ENCODE results near the gene DIP2C. TPM values are rescaled to one million over a fixed set of nuclear protein-coding genes. Genes with fewer than 3 reads are reported as not detected.

The DIP2C gene
- total RNA-seq, 1 donor from 2014 or later: 10.1 TPM

- H3K4me3 Mint-ChIP-seq: no peak overlapping the region
- no peak overlapping the region for H3K4me2 ChIP-seq
- H3K27ac Mint-ChIP-seq: no peak overlapping the region
- no peak overlapping the region for H3K9ac ChIP-seq
- H3K79me2 ChIP-seq (ENCODE audit: low read depth): peaks cover 84% of the 10 kb centered on the region
- no peak overlapping the region for H3K4me3 ChIP-seq
- H3K27me3 Mint-ChIP-seq (ENCODE audit: insufficient read depth, low read depth): peaks cover 5% of the 10 kb centered on the region
- H2AFZ ChIP-seq (replicated peaks): no peak overlapping the region
- no peaks in the 10 kb centered on the region for H3K9me3 ChIP-seq (ENCODE audit: low read depth)
- H3K27me3 ChIP-seq: no peaks in the 10 kb centered on the region
- no peak for DNase-seq (ENCODE audit: low spot score)
- peaks cover 66% of the 10 kb centered on the region for H3K9me3 Mint-ChIP-seq
- H4K20me1 ChIP-seq (ENCODE audit: low read depth): peaks cover 20% of the 10 kb centered on the region
- no peaks in the 10 kb centered on the region for H3K36me3 ChIP-seq
- no peak overlapping the region for H3K27ac ChIP-seq
- no peaks in the 10 kb centered on the region for H3K4me1 ChIP-seq
- peaks cover 36% of the 10 kb centered on the region for H3K36me3 Mint-ChIP-seq
- no peak for TF ChIP-seq EZH2phosphoT487 (IDR thresholded peaks at IDR 0.05)
- TF ChIP-seq CTCF (IDR thresholded peaks at IDR 0.05): no peak
- no peak for TF ChIP-seq EZH2 (IDR thresholded peaks at IDR 0.05)
- H3K4me1 Mint-ChIP-seq: peaks cover 10% of the 10 kb centered on the region
- no peaks in the 10 kb centered on the region for H3F3A ChIP-seq (ENCODE audit: low read depth)
Measured at GRCh38 chr10:567869-568268, 121.6 kb downstream of the DIP2C start.

GRCh38 chr10:566241-566885 lies 123.1 kb downstream of the DIP2C start:
- Histone ChIP-seq H3K27ac (no peak overlapping the region), H3K27me3 (no peaks in the 10 kb centered on the region), H3K4me3 (no peak overlapping the region), H3K9ac (no peak overlapping the region), H4K20me1 (ENCODE audit: low read depth) (peaks cover 6% of the 10 kb centered on the region), H3K36me3 (no peaks in the 10 kb centered on the region), H2AFZ (replicated peaks) (no peak overlapping the region), H3K9me3 (ENCODE audit: low read depth) (no peaks in the 10 kb centered on the region), H3K4me1 (no peaks in the 10 kb centered on the region), H3F3A (ENCODE audit: low read depth) (no peaks in the 10 kb centered on the region), H3K4me2 (no peak overlapping the region), H3K79me2 (ENCODE audit: low read depth) (peaks cover 82% of the 10 kb centered on the region)
- H3K27ac Mint-ChIP-seq: no peak overlapping the region
- TF ChIP-seq EZH2 (IDR thresholded peaks at IDR 0.05) (no peak), EZH2phosphoT487 (IDR thresholded peaks at IDR 0.05) (no peak)
- peaks cover 5% of the 10 kb centered on the region for H3K27me3 Mint-ChIP-seq (ENCODE audit: insufficient read depth, low read depth)
- no peak for DNase-seq (ENCODE audit: low spot score)
- H3K4me3 Mint-ChIP-seq: no peak overlapping the region
- peaks cover 64% of the 10 kb centered on the region for H3K9me3 Mint-ChIP-seq
- peaks cover 31% of the 10 kb centered on the region for H3K36me3 Mint-ChIP-seq
- H3K4me1 Mint-ChIP-seq: peaks cover 3% of the 10 kb centered on the region

GRCh38 chr10:565676-566075 lies 123.8 kb downstream of the DIP2C start:
- no peak for DNase-seq (ENCODE audit: low spot score)
- TF ChIP-seq EZH2phosphoT487 (IDR thresholded peaks at IDR 0.05) (no peak), CTCF (IDR thresholded peaks at IDR 0.05) (no peak), EZH2 (IDR thresholded peaks at IDR 0.05) (no peak)
- peaks cover 67% of the 10 kb centered on the region for H3K9me3 Mint-ChIP-seq

GRCh38 chr10:565146-565545 lies 124.3 kb downstream of the DIP2C start:
- peaks cover 33% of the 10 kb centered on the region for H3K36me3 Mint-ChIP-seq
- no peak overlapping the region for H3K9ac ChIP-seq
- no peak overlapping the region for H3K4me3 Mint-ChIP-seq
- no peak overlapping the region for H3K4me2 ChIP-seq
- H3K27ac Mint-ChIP-seq: no peak overlapping the region
- no peaks in the 10 kb centered on the region for H3F3A ChIP-seq (ENCODE audit: low read depth)
- no peak for TF ChIP-seq EZH2phosphoT487 (IDR thresholded peaks at IDR 0.05)
- no peak for TF ChIP-seq CTCF (IDR thresholded peaks at IDR 0.05)
- TF ChIP-seq EZH2 (IDR thresholded peaks at IDR 0.05): no peak
- no peak for DNase-seq (ENCODE audit: low spot score)
- H3K4me3 ChIP-seq: no peak overlapping the region
- no peak overlapping the region for H3K27ac ChIP-seq
- H3K27me3 ChIP-seq: no peaks in the 10 kb centered on the region
- H3K27me3 Mint-ChIP-seq (ENCODE audit: insufficient read depth, low read depth): peaks cover 5% of the 10 kb centered on the region
- H3K4me1 ChIP-seq: no peaks in the 10 kb centered on the region
- H4K20me1 ChIP-seq (ENCODE audit: low read depth): peaks cover 6% of the 10 kb centered on the region
- H3K79me2 ChIP-seq (ENCODE audit: low read depth): peaks cover 82% of the 10 kb centered on the region
- no peak overlapping the region for H2AFZ ChIP-seq (replicated peaks)
- peaks cover 10% of the 10 kb centered on the region for H3K4me1 Mint-ChIP-seq
- H3K9me3 Mint-ChIP-seq: peaks cover 67% of the 10 kb centered on the region
- no peaks in the 10 kb centered on the region for H3K9me3 ChIP-seq (ENCODE audit: low read depth)
- no peaks in the 10 kb centered on the region for H3K36me3 ChIP-seq

More at GRCh38 chr10:565676-566075, 123.8 kb downstream of the DIP2C start:
- no peaks in the 10 kb centered on the region for H3K4me1 ChIP-seq
- Mint-ChIP-seq H3K4me3 (no peak overlapping the region), H3K4me1 (peaks cover 5% of the 10 kb centered on the region), H3K27ac (no peak overlapping the region), H3K36me3 (peaks cover 34% of the 10 kb centered on the region), H3K27me3 (ENCODE audit: insufficient read depth, low read depth) (peaks cover 5% of the 10 kb centered on the region)
- H3K9me3 ChIP-seq (ENCODE audit: low read depth): no peaks in the 10 kb centered on the region
- no peaks in the 10 kb centered on the region for H3K36me3 ChIP-seq
- H3K79me2 ChIP-seq (ENCODE audit: low read depth): peaks cover 82% of the 10 kb centered on the region
- no peak overlapping the region for H3K4me2 ChIP-seq
- H4K20me1 ChIP-seq (ENCODE audit: low read depth): peaks cover 6% of the 10 kb centered on the region
- no peak overlapping the region for H2AFZ ChIP-seq (replicated peaks)
- no peak overlapping the region for H3K27ac ChIP-seq
- H3K9ac ChIP-seq: no peak overlapping the region
- H3K4me3 ChIP-seq: no peak overlapping the region
- no peaks in the 10 kb centered on the region for H3K27me3 ChIP-seq
- no peaks in the 10 kb centered on the region for H3F3A ChIP-seq (ENCODE audit: low read depth)

Data from neural progenitor cell (in vitro differentiated cells).